ENCODE measurements around the gene TNFAIP8L2.
"Not testable (repeated sequence)": the region's sequence is repeated elsewhere in the genome, so short reads cannot be mapped to it uniquely, and the experiment has no call there.

The TNFAIP8L2 gene

GRCh38 chr1:151196292-151196800 is 39.9 kb downstream of the TNFAIP8L2 start:
- TF ChIP-seq CTCF (IDR thresholded peaks at IDR 0.05; ENCODE audit: control insufficient read depth, extremely low read depth, insufficient read depth), result peak; percentile 78
- H3K4me3 ChIP-seq (ENCODE audit: low read depth, low read length), result peak overlapping the region; percentile 41
- DNase-seq (ENCODE audit: low read depth), result peak; percentile 73

GRCh38 chr1:151197863-151198253 is 41.4 kb downstream of the TNFAIP8L2 start:
- H3K4me3 ChIP-seq (ENCODE audit: low read depth, low read length), result peak overlapping the region; percentile 87
- no peak for DNase-seq (ENCODE audit: low read depth)
- no peak for TF ChIP-seq CTCF (IDR thresholded peaks at IDR 0.05; ENCODE audit: control insufficient read depth, extremely low read depth, insufficient read depth)

GRCh38 chr1:151198254-151199127 is 42.0 kb downstream of the TNFAIP8L2 start, which contains the start of gene PIP5K1A:
Gene PIP5K1A, plus strand, starts transcription at chr1:151198552. Its CDS starts 445 bp downstream, at chr1:151198997.
- H3K4me3 ChIP-seq (ENCODE audit: low read depth, low read length), result peak within 1 kb of the TSS; percentile 87
- no peak for TF ChIP-seq CTCF (IDR thresholded peaks at IDR 0.05; ENCODE audit: control insufficient read depth, extremely low read depth, insufficient read depth)
- peak; percentile 97 for DNase-seq (ENCODE audit: low read depth)

- peak overlapping the region; percentile 87 for H3K4me3 ChIP-seq (ENCODE audit: low read depth, low read length)
- no peak for DNase-seq (ENCODE audit: low read depth)
- no peak for TF ChIP-seq CTCF (IDR thresholded peaks at IDR 0.05; ENCODE audit: control insufficient read depth, extremely low read depth, insufficient read depth)
Measured at GRCh38 chr1:151199873-151200581, 43.6 kb downstream of the TNFAIP8L2 start.

- not testable (repeated sequence) for DNase-seq (ENCODE audit: low read depth)
Measured at GRCh38 chr1:151205381-151205965, 49.0 kb downstream of the TNFAIP8L2 start.

More at GRCh38 chr1:151205381-151205965, 49.0 kb downstream of the TNFAIP8L2 start:
- H3K4me3 ChIP-seq (ENCODE audit: low read depth, low read length), result not testable (repeated sequence)
